Natural killer cell (primary cell): ENCODE data around the gene CDPF1. TPM values are rescaled to one million over a fixed set of nuclear protein-coding genes. Genes with fewer than 3 reads are reported as not detected.
"Not testable (repeated sequence)": the region's sequence is repeated elsewhere in the genome, so short reads cannot be mapped to it uniquely, and the experiment has no call there.

Source experiments
- ATAC-seq, 3 donors: fragments of 150-1000 bp in 2 of 3; fragments of 200-7000 bp in 1 of 3; cut with Tn5 transposase; 1 replicate in 1 of 3; 2 replicates in 2 of 3; pipeline ENCODE4 v1.10.0; 2021; ENCODE audit warnings: mild to moderate bottlenecking in 2 of 3, moderate library complexity in 2 of 3
- DNase-seq, 2 donors: peaks; one replicate each; pipeline versions ENCODE4 v3.0.0 to v3.0.0-alpha.2; 2013 to 2021; ENCODE audit warnings: mixed read lengths in 1 of 2
- H3K27ac ChIP-seq: one replicate; pipeline ENCODE4 v1.5.1; 2013; ENCODE audit warnings: mild to moderate bottlenecking, low read length
- H3K27me3 ChIP-seq: one replicate; pipeline ENCODE4 v1.6.1; 2013; ENCODE audit warnings: low read length; ENCODE audit not compliant: control insufficient read depth, insufficient read depth
- H3K36me3 ChIP-seq: one replicate; pipeline ENCODE4 v1.6.1; 2013; ENCODE audit warnings: low read length; ENCODE audit not compliant: control insufficient read depth, insufficient read depth
- H3K4me1 ChIP-seq: one replicate; pipeline ENCODE4 v1.6.1; 2013; ENCODE audit warnings: low read length; ENCODE audit not compliant: control insufficient read depth, insufficient read depth
- H3K4me3 ChIP-seq: one replicate; pipeline ENCODE4 v1.5.1; 2013; ENCODE audit warnings: low read length
- H3K9me3 ChIP-seq: one replicate; pipeline ENCODE4 v1.6.1; 2013; ENCODE audit warnings: low read length; ENCODE audit not compliant: control insufficient read depth, insufficient read depth
- H3K27ac Mint-ChIP-seq, 2 donors: one replicate each; pipeline ENCODE4 v1.8.0; 2022; ENCODE audit warnings: mild to moderate bottlenecking in 2 of 2, mixed read lengths in 2 of 2, moderate library complexity in 1 of 2
- H3K27me3 Mint-ChIP-seq, 2 donors: one replicate each; pipeline ENCODE4 v1.8.0; 2022; ENCODE audit warnings: low read depth in 2 of 2, mixed read lengths in 2 of 2
- H3K36me3 Mint-ChIP-seq: one replicate; pipeline ENCODE4 v1.8.0; 2022; ENCODE audit warnings: mixed read lengths
- H3K4me1 Mint-ChIP-seq, 2 donors: one replicate each; pipeline ENCODE4 v1.8.0; 2022; ENCODE audit warnings: mixed read lengths in 2 of 2
- H3K4me3 Mint-ChIP-seq: one replicate; pipeline ENCODE4 v1.8.0; 2022; ENCODE audit warnings: mild to moderate bottlenecking, moderate library complexity, mixed read lengths
- H3K9me3 Mint-ChIP-seq, 2 donors: one replicate each; pipeline ENCODE4 v1.8.0; 2022; ENCODE audit warnings: mixed read lengths in 2 of 2
- WGBS: methylation state at CpG from one replicate; pipeline ENCODE4 v1.1.7; 2013; ENCODE audit warnings: missing lambda C conversion rate; ENCODE audit not compliant: insufficient coverage; 5-methylcytosine and 5-hydroxymethylcytosine counted together
- intact Hi-C: fragments of 100-400 bp; cut with micrococcal nuclease; formaldehyde crosslinking; loops from one replicate; pipeline ENCODE4 v1.14.2; 2022
- total RNA-seq, 4 donors: library from RNA; stranded (reverse); fragments of 120-200 nt in 1 of 4; gene quantifications; one replicate each; pipeline versions ENCODE4 v1.2.3 to v1.2.4, GENCODE V29; 2013 to 2022
- TF ChIP-seq, protein P1 (sequence below): fragments of 200-600 bp; IDR thresholded peaks from one replicate; pipeline ENCODE4 v1.8.0; 2022; ENCODE audit warnings: antibody characterized with exemption

The CDPF1 gene
- total RNA-seq, 3 donors from 2014 or later (not counting 1 experiment from before 2014, with no cell fraction given), result 5.0 to 11.4 (median 7.2) TPM

DNA sequence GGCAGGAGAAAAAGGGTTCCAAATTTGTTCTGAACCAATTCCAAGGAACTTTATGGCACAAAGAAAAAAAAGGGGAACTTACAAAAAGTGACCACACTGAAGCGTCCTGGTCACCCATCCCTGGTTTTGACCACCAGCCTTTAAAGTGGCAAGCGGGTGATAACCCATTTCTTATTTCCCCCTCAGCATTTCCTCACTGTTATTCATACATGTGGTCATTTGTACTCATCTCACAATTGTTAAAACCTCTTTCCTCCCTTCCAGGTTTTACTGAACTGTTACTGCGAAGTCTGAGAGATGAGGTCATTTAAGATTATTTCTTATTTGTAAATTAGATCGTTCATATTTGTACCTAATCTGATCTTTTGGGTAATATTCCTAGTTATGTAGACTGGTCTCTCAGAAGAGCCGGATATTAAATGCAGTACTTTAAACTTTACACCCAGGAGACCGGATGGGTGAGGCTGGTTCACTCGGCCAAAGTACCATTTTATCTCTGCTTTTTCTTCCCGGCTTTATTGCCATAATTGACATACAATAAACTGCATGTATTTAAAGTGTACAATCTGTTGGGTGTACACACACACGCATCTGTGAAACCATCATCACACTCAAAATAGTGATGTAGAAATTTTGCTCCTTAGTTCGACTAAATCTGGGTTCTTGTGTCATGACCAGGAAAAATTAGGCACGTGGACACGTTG lies 47.0 kb downstream of the CDPF1 start:
- peak in 1 of 3 donors; percentile 25 for ATAC-seq
- H3K9me3 ChIP-seq, result no peaks in the 10 kb centered on the region
- peak overlapping the region; percentile 25 to 59 for H3K27ac Mint-ChIP-seq
- no peak overlapping the region for H3K27ac ChIP-seq
- H3K27me3 ChIP-seq, result no peaks in the 10 kb centered on the region
- no peaks in the 10 kb centered on the region for H3K9me3 Mint-ChIP-seq
- DNase-seq, result no peak
- intact Hi-C loops, result no loop called here
- no peaks in the 10 kb centered on the region for H3K36me3 Mint-ChIP-seq
- H3K4me3 ChIP-seq, result no peak overlapping the region
- WGBS, result 72% methylated on average over 7 of the region's 12 CpGs
- H3K4me3 Mint-ChIP-seq, result peak overlapping the region; percentile 69
- TF ChIP-seq, protein P1, sequence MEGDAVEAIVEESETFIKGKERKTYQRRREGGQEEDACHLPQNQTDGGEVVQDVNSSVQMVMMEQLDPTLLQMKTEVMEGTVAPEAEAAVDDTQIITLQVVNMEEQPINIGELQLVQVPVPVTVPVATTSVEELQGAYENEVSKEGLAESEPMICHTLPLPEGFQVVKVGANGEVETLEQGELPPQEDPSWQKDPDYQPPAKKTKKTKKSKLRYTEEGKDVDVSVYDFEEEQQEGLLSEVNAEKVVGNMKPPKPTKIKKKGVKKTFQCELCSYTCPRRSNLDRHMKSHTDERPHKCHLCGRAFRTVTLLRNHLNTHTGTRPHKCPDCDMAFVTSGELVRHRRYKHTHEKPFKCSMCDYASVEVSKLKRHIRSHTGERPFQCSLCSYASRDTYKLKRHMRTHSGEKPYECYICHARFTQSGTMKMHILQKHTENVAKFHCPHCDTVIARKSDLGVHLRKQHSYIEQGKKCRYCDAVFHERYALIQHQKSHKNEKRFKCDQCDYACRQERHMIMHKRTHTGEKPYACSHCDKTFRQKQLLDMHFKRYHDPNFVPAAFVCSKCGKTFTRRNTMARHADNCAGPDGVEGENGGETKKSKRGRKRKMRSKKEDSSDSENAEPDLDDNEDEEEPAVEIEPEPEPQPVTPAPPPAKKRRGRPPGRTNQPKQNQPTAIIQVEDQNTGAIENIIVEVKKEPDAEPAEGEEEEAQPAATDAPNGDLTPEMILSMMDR, result no peak
- no peaks in the 10 kb centered on the region for H3K27me3 Mint-ChIP-seq
- H3K4me1 ChIP-seq, result peaks cover 31% of the 10 kb centered on the region
- H3K4me1 Mint-ChIP-seq, result peaks cover 14 to 23% of the 10 kb centered on the region in 2 donors
- H3K36me3 ChIP-seq, result peaks cover 4% of the 10 kb centered on the region

DNA sequence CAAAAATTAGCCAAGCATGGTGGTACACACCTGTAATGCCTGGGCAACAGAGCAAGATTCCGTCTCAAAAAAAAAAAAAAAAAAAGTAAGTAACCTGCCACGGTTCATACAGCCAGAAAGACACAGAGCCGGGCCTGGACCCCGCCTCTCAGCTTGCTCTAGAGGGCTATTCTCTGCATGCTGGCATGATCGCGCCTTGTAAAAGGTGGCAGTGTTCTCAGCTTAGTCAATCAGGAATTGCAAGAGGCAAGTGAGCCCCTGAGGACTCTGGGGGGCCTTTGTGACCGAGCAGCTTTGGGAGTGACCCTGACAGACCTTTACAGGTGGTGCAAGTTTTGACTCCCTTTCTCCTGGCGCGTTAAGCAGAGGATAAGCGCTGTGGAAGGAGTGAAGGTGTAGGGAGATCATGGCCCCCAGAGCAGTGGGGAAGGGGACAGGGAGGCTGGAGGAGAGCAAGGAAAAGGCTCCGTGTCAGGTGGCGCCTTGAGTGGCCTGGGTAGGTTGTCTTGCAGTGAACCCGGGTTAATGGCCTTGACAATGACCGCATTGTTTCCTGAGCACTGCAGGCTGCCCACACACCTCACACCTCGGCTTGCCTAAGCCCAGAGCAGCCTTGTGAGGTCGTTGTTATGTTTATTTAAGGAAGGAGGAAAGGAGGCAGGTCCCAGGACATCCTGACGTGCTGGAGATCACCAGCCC lies 48.9 kb downstream of the CDPF1 start:
- H3K27ac Mint-ChIP-seq, result peak overlapping the region; percentile 36 to 66
- H3K4me3 ChIP-seq, result no peak overlapping the region
- intact Hi-C loops, result no loop called here
- WGBS, result 82% methylated on average over 14 of the region's 17 CpGs
- peak overlapping the region; percentile 72 for H3K4me3 Mint-ChIP-seq
- peaks cover 31% of the 10 kb centered on the region for H3K4me1 ChIP-seq
- peaks cover 19 to 23% of the 10 kb centered on the region in 2 donors for H3K4me1 Mint-ChIP-seq
- no peaks in the 10 kb centered on the region for H3K27me3 Mint-ChIP-seq
- H3K27me3 ChIP-seq, result no peaks in the 10 kb centered on the region
- peak; percentile 58 to 94 (median 61) for ATAC-seq
- TF ChIP-seq, protein P1, result no peak
- H3K36me3 Mint-ChIP-seq, result no peaks in the 10 kb centered on the region
- no peaks in the 10 kb centered on the region for H3K9me3 ChIP-seq
- no peak overlapping the region for H3K27ac ChIP-seq
- H3K36me3 ChIP-seq, result peaks cover 4% of the 10 kb centered on the region
- peak in 1 of 2 donors; percentile 19 for DNase-seq
- H3K9me3 Mint-ChIP-seq, result no peaks in the 10 kb centered on the region

DNA sequence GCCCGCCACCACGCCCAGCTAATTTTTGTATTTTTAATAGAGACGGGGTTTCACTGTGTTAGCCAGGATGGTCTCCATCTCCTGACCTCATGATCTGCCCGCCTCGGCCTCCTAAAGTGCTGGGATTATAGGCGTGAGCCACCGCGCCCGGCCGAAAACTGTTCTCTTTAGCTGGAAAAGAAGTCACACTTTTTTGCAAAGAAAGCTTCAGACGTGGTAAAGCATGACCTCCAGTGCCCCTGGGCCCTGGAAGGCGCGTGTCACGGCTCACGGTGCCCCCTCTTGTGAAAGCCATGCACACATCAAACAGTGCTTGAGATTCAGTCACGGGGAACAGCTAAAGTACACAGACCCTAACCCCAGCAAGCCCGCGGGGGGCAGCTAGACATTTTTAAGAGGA lies 51.3 kb downstream of the CDPF1 start:
- H3K27me3 Mint-ChIP-seq, H3K4me3 Mint-ChIP-seq, H3K27ac ChIP-seq, H3K4me3 ChIP-seq, intact Hi-C loops, H3K27me3 ChIP-seq, H3K27ac Mint-ChIP-seq, H3K36me3 Mint-ChIP-seq, H3K36me3 ChIP-seq, DNase-seq, ATAC-seq, H3K9me3 ChIP-seq, H3K9me3 Mint-ChIP-seq: not testable (repeated sequence)
- WGBS, result 98% methylated on average over 18 of the region's 18 CpGs
- peaks cover 30% of the 10 kb centered on the region for H3K4me1 ChIP-seq
- H3K4me1 Mint-ChIP-seq, result peaks cover 25 to 28% of the 10 kb centered on the region in 2 donors

DNA sequence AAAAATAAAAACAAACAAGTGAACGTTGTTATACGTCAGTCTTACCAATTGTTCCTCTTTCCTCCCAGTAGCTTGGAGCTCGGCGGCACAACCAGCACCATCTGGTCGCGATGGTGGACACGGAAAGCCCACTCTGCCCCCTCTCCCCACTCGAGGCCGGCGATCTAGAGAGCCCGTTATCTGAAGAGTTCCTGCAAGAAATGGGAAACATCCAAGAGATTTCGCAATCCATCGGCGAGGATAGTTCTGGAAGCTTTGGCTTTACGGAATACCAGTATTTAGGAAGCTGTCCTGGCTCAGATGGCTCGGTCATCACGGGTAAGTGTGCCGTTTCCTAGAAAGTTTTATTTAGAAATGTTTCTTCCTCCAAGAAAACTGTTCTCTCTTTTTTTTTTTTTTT lies 51.8 kb downstream of the CDPF1 start:
- intact Hi-C loops, result no loop called here
- no peak overlapping the region for H3K27ac Mint-ChIP-seq
- no peak overlapping the region for H3K4me3 ChIP-seq
- peaks cover 25% of the 10 kb centered on the region for H3K4me1 ChIP-seq
- TF ChIP-seq, protein P1, result no peak
- no peaks in the 10 kb centered on the region for H3K9me3 ChIP-seq
- no peaks in the 10 kb centered on the region for H3K36me3 Mint-ChIP-seq
- H3K36me3 ChIP-seq, result peaks cover 4% of the 10 kb centered on the region
- H3K27ac ChIP-seq, result no peak overlapping the region
- DNase-seq (no peak), ATAC-seq (no peak)
- H3K9me3 Mint-ChIP-seq, result no peaks in the 10 kb centered on the region
- no peaks in the 10 kb centered on the region for H3K27me3 Mint-ChIP-seq
- H3K4me3 Mint-ChIP-seq, result no peak overlapping the region
- H3K27me3 ChIP-seq, result no peaks in the 10 kb centered on the region
- WGBS, result 99% methylated on average over 18 of the region's 18 CpGs
- peaks cover 23 to 25% of the 10 kb centered on the region in 2 donors for H3K4me1 Mint-ChIP-seq
